NCI-H187 (cell line): Measurements from ENCODE around the gene HHLA2.
"Not testable (repeated sequence)": the region's sequence is repeated elsewhere in the genome, so short reads cannot be mapped to it uniquely, and the experiment has no call there.

Experiments used
- DNase-seq, 2 experiments: peaks; one replicate each; lab custom pipeline; 2025; lab: John Stamatoyannopoulos, UW

Gene HHLA2

GRCh38 chr3:108296239-108296638 lies at the start of gene HHLA2:
Gene HHLA2, plus strand, starts transcription at chr3:108296548. Its CDS starts 55,266 bp downstream, at chr3:108351814.
- no peak for DNase-seq

GRCh38 chr3:108250626-108251025 lies 45.7 kb upstream of the HHLA2 start:
- no peak for DNase-seq

- no peak for DNase-seq
Observed at GRCh38 chr3:108251265-108251664, 45.1 kb upstream of the HHLA2 start.

GRCh38 chr3:108251844-108252243 lies 44.5 kb upstream of the HHLA2 start:
- DNase-seq, result no peak

GRCh38 chr3:108255131-108255530 lies 41.2 kb upstream of the HHLA2 start:
- DNase-seq, result no peak

- not testable (repeated sequence) for DNase-seq
Observed at GRCh38 chr3:108264534-108265298, 31.6 kb upstream of the HHLA2 start.

- DNase-seq, result not testable (repeated sequence)
Observed at GRCh38 chr3:108268235-108268634, 28.1 kb upstream of the HHLA2 start.

GRCh38 chr3:108271626-108272025 lies 24.7 kb upstream of the HHLA2 start:
- DNase-seq, result no peak

GRCh38 chr3:108279066-108279465 lies 17.3 kb upstream of the HHLA2 start:
- DNase-seq, result not testable (repeated sequence)

- no peak for DNase-seq
Observed at GRCh38 chr3:108280476-108280875, 15.9 kb upstream of the HHLA2 start.

- no peak for DNase-seq
Observed at GRCh38 chr3:108281670-108282069, 14.7 kb upstream of the HHLA2 start.

GRCh38 chr3:108283006-108283405 lies 13.3 kb upstream of the HHLA2 start:
- no peak for DNase-seq

- DNase-seq, result no peak
Observed at GRCh38 chr3:108283989-108284388, 12.4 kb upstream of the HHLA2 start.

GRCh38 chr3:108285176-108285575 lies 11.2 kb upstream of the HHLA2 start:
- no peak for DNase-seq

- no peak for DNase-seq
Observed at GRCh38 chr3:108287146-108287545, 9.2 kb upstream of the HHLA2 start.

GRCh38 chr3:108288193-108288592 lies 8.2 kb upstream of the HHLA2 start:
- not testable (repeated sequence) for DNase-seq

- DNase-seq, result no peak
Observed at GRCh38 chr3:108289159-108289558, 7.2 kb upstream of the HHLA2 start.

- no peak for DNase-seq
Observed at GRCh38 chr3:108292450-108292849, 3.9 kb upstream of the HHLA2 start.

- DNase-seq, result no peak
Observed at GRCh38 chr3:108292905-108293328, 3.4 kb upstream of the HHLA2 start.

GRCh38 chr3:108293858-108294257 lies 2.5 kb upstream of the HHLA2 start:
- DNase-seq, result no peak

- no peak for DNase-seq
Observed at GRCh38 chr3:108295421-108296175, 750 bp upstream of the HHLA2 start.

GRCh38 chr3:108297647-108298046 lies 1.3 kb downstream of the HHLA2 start:
- no peak for DNase-seq

GRCh38 chr3:108298056-108298455 lies 1.7 kb downstream of the HHLA2 start:
- no peak for DNase-seq
